ENCODE measurements around the gene GAB4. TPM values are rescaled to one million over a fixed set of nuclear protein-coding genes. Genes with fewer than 3 reads are reported as not detected.
"Not testable (repeated sequence)": the region's sequence is repeated elsewhere in the genome, so short reads cannot be mapped to it uniquely, and the experiment has no call there.

GAB4 gene
- polyA plus RNA-seq, 1 donor from 2014 or later, result not detected

DNA sequence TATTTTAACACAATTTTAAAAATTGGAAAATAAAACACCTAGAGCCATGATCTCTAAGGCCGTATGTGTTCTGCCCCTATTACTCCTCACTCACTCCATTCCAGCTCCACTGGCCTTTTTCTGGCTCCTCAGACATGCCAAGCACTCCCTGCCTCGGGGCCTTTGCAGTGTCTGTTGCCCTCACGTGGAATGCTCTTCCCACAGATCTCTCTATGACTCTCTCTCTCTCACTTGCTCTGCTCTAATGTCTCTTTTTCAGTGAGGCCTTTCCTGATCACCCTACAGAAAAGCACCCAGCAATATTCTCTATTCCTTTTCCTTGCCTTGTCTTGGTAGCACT is 6.0 kb upstream of the GAB4 start:
- H3K36me3 Mint-ChIP-seq, H3K27ac Mint-ChIP-seq: not testable (repeated sequence)
- H3K27me3 Mint-ChIP-seq, result peaks cover 20% of the 10 kb centered on the region

DNA sequence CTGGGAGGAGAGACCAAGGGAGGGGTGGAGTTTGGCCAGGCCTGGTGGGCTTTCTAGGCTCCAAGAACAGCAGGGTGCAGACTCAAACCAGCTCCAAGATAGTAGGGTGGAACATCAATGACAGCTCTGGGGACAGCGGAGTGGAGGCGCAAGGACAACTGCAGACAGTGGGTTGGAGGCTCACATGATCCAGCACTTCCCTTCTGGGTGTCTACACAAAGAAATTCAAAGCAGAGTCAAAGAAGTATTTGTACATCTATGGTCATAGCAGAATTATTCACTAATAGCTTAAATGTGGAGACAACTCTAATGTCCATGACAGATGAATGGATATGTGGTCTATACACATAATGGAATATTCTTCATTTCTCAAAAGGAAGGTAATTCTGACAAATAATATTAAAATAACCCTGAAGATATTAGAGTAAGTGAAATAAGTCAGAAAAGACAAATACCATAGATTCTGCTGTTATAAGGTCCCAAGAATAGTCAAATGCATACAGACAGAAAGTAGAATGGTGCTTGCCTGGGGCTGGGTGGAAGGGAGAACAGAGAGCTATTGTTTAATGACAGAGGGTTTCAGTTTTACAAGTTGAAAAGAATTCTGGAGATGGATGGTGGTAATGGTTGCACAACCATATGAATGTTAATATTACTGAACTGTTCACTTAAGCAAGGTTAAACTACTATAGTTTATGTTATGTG is 5.5 kb upstream of the GAB4 start:
- no peak overlapping the region for H3K4me3 Mint-ChIP-seq

More for the DNA sequence above, 6.0 kb upstream of the GAB4 start:
- H3K4me1 Mint-ChIP-seq, H3K9me3 Mint-ChIP-seq, H3K4me3 Mint-ChIP-seq: not testable (repeated sequence)

DNA sequence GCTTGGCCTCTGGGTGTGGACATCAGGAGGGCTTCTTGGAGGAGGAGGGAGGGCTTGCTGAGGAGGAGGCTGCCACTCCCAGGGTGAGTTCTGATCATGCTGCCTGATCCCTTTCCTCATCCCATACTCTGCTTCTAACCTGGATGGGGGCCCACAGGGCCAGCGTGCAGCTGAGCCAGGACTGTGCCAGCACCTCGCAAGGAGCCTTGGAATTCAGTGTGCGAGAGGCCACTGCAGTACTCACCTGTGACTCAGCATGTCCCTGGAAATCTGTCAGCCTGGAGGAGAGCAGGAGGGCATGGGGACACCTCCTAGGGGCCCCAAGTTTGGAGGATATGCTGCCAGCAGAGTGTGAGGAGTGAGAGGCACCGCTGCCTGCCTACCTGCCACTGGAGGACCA is 4.2 kb upstream of the GAB4 start:
- no peaks in the 10 kb centered on the region for H3K4me1 Mint-ChIP-seq
- H3K27ac Mint-ChIP-seq, result no peak overlapping the region
- H3K36me3 Mint-ChIP-seq, result no peaks in the 10 kb centered on the region
- H3K9me3 Mint-ChIP-seq, result peaks cover 0 to 2% (median 0%) of the 10 kb centered on the region in 3 donors
- H3K27me3 Mint-ChIP-seq, result peaks cover 26% of the 10 kb centered on the region
- no peak overlapping the region for H3K4me3 Mint-ChIP-seq

More for the DNA sequence above, 5.5 kb upstream of the GAB4 start:
- Mint-ChIP-seq H3K4me1 (no peaks in the 10 kb centered on the region), H3K27ac (no peak overlapping the region), H3K9me3 (peaks cover 0 to 2% (median 0%) of the 10 kb centered on the region in 3 donors), H3K36me3 (no peaks in the 10 kb centered on the region), H3K27me3 (peaks cover 20% of the 10 kb centered on the region)

DNA sequence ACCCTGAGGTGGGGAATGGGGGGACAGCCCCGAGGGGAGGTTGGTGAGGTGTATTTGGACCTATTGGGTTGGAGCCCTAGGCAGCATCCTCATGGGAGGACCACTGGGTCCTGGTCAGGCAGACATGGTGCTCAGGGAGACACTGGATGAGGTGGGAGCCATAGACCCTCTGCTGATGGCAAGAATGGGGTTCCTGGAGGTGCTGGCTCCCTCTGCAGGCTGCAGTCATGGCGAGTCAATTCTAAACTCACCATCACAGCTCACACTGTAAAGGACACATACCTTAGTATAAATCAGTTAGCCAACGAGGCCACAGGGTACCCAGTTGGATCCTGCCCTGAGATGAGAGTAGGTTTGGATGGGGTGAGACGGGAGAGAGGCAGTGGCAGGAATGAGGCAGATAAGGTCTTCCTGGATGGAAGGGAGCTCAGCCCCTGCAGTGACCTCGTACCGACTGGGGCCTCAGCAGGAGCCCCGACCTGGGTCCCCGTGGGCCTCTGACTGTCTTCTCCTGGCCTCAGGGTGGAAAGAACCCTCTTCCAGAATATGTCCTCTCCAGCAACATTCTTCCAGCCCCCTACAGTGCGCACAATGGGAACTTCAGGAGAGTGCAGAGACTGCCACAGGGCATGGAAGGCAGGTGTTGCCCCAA is 1.7 kb upstream of the GAB4 start:
- H3K27ac Mint-ChIP-seq, result no peak overlapping the region
- H3K4me1 Mint-ChIP-seq, result no peaks in the 10 kb centered on the region
- H3K27me3 Mint-ChIP-seq, result peaks cover 24% of the 10 kb centered on the region
- no peak overlapping the region for H3K4me3 Mint-ChIP-seq
- peaks cover 5% of the 10 kb centered on the region in 3 donors for H3K9me3 Mint-ChIP-seq
- H3K36me3 Mint-ChIP-seq, result no peaks in the 10 kb centered on the region

DNA sequence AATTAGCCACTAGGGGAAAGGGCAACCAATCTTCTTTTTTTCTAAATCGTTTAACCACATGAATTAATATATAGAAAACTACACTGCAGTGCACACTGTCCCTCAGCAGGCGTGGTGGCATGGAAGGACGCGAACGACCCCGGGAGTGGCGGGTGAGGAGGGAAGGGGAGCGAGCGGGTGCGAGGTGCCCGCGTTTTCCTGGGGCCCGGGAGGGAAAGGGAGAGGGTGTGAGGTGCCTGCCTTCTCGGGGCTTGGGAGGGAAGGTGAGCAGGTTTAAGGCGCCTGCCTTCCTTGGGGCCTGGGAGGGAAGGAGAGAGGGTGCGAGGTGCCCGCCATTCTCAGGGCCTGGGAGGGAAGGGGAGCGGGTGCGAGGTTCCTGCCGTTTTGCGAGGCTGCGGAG is 765 bp downstream of the GAB4 start:
- H3K4me1 Mint-ChIP-seq, result no peaks in the 10 kb centered on the region
- H3K27ac Mint-ChIP-seq, result no peak overlapping the region
- H3K36me3 Mint-ChIP-seq, result no peaks in the 10 kb centered on the region
- no peak overlapping the region for H3K4me3 Mint-ChIP-seq
- H3K9me3 Mint-ChIP-seq, result peaks cover 5 to 13% (median 5%) of the 10 kb centered on the region in 3 donors
- H3K27me3 Mint-ChIP-seq, result peaks cover 28% of the 10 kb centered on the region

DNA sequence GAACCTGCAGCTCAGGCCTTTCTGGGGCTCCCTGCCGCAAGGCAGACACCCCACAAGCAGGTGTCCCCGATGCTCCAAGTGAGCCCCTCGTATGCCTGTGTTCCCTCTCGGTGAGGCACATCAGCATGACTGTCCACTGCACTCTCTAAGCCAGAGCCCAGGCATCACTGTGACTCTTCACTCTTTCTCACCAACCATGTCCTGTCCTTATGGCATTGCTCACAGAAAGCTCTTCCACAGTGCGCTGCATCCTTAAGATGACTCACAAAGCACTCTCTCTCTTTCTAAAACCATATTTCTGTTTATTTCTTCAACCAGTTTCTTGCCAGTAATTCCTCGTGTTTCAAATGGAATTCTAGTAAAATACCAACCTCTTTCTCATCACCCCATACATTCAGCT is 18.1 kb downstream of the GAB4 start:
- no peaks in the 10 kb centered on the region for H3K36me3 Mint-ChIP-seq
- peaks cover 0 to 2% (median 0%) of the 10 kb centered on the region in 3 donors for H3K4me1 Mint-ChIP-seq
- no peaks in the 10 kb centered on the region for H3K27me3 Mint-ChIP-seq
- H3K27ac Mint-ChIP-seq, result no peak overlapping the region
- no peak overlapping the region for H3K4me3 Mint-ChIP-seq
- H3K9me3 Mint-ChIP-seq, result peaks cover 0 to 1% (median 0%) of the 10 kb centered on the region in 3 donors

DNA sequence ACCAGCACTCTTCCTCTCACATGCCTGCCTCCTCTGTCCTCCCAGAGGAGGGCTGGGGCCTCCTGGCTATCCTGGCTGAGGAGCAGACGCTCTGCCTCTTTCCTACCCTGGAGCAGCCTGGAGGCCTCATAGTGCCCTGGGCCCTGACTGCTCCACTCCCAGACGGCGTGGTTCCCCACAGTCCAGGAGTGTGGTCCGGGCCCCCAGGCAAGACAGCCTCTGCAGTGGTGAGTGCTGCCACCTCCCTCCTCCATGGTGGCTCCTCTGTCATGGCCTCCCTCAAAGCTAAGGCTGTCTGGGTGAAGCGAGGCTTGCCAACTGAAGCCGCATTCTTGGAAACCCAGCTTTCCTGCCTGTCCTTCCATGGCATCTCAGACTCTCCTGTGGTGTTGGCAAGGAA is 19.8 kb downstream of the GAB4 start:
- Mint-ChIP-seq H3K27me3 (no peaks in the 10 kb centered on the region), H3K4me3 (no peak overlapping the region), H3K27ac (no peak overlapping the region), H3K4me1 (peaks cover 0 to 2% (median 0%) of the 10 kb centered on the region in 3 donors), H3K36me3 (no peaks in the 10 kb centered on the region), H3K9me3 (peaks cover 0 to 13% (median 10%) of the 10 kb centered on the region in 3 donors)

DNA sequence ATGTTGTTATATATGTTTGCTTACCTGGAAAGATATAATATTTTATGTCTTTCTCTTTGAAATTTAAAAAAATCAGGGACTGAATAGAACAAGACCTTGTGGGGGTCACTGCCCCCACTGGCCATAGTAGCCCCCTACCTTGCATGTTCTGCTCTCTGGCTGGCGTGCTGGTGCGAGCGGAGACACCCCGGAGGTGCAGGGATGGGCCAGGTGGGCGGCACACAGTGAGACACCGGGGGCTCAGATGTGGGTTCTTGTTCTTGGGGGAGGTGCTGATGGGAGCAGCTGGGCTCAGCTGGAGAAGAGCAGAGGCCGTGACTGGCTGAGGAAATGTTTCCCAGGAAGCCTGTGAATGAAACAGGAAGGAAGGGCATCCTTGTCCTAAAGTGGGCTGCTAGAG is 20.2 kb downstream of the GAB4 start:
- Mint-ChIP-seq H3K4me1 (peaks cover 0 to 2% (median 0%) of the 10 kb centered on the region in 3 donors), H3K4me3 (no peak overlapping the region), H3K27me3 (no peaks in the 10 kb centered on the region), H3K9me3 (peaks cover 2 to 17% (median 12%) of the 10 kb centered on the region in 3 donors), H3K27ac (no peak overlapping the region), H3K36me3 (no peaks in the 10 kb centered on the region)

DNA sequence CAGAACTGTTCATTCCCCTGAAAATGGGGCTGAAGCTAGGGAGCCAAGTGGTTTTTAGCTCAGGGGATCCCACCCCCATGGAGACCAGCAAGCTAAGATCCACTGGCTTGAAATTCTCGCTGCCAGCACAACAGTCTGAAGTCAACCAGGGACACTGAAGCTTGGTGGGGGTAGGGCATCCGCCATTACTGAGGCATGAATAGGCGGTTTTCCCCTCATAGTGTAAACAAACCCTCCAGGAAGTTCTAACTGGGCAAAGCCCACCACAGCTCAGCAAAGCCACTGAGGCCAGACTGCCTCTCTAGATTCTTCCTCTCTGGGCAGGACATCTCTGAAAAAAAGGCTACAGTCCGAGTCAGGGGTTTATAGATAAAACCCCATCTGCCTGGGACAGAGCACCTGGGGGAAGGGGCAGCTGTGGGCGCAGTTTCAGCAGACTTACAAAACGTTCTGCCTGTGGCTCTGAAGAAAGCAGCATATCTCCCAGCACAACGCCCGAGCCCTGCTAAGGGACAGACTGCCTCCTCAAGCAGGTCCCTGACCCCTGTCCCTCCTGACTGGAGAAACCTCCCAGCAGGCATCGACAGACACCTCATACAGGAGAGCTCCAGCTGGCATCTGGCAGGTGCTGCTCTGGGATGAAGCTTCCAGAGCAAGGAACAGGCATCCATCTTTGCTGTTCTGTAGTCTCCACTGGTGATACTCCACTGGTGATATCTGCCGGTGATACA is 32.7 kb downstream of the GAB4 start:
- Mint-ChIP-seq H3K4me3 (no peak overlapping the region), H3K27me3 (peaks cover 23% of the 10 kb centered on the region), H3K4me1 (peaks cover 0 to 2% (median 0%) of the 10 kb centered on the region in 3 donors), H3K27ac (no peak overlapping the region), H3K9me3 (peaks cover 0 to 11% (median 3%) of the 10 kb centered on the region in 3 donors), H3K36me3 (no peaks in the 10 kb centered on the region)

DNA sequence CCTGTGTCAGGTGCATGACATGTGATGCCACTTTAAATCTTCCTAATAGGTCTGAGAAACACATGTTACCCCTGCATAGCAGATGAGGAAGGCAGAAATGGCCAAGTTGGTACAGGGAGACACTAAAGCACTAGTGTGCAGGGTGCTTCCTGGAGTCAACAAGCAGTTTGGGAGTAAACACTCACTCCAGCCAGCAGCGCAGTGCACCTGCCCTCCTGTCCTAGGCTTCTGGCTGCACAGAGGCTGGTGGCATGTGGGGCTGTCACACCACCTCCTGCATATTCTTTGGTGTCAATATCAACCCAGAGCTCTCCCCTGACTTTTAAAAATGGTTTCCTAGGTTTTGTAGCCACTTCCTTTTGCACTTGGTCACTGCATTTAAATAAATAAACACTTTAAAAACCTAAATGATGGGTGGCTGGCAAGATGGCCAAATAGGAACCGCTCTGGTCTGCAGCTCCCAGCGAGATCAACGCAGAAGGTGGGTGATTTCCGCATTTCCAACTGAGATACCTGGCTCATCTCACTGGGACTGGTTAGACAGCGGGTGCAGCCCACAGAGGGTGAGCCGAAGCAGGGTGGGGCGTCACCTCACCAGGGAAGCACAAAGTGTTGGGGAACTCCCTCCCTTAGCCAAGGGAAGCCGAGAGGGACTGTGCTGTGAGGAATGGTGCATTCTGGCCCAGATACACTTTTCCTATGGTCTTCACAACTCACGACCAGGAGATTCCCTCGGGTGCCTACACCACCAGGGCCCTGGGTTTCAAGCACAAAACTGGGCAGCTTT is 33.5 kb downstream of the GAB4 start:
- Mint-ChIP-seq H3K36me3 (no peaks in the 10 kb centered on the region), H3K4me3 (no peak overlapping the region), H3K27me3 (peaks cover 27% of the 10 kb centered on the region), H3K9me3 (peaks cover 0 to 6% (median 0%) of the 10 kb centered on the region in 3 donors), H3K4me1 (peaks cover 0 to 2% (median 0%) of the 10 kb centered on the region in 3 donors), H3K27ac (no peak overlapping the region)

DNA sequence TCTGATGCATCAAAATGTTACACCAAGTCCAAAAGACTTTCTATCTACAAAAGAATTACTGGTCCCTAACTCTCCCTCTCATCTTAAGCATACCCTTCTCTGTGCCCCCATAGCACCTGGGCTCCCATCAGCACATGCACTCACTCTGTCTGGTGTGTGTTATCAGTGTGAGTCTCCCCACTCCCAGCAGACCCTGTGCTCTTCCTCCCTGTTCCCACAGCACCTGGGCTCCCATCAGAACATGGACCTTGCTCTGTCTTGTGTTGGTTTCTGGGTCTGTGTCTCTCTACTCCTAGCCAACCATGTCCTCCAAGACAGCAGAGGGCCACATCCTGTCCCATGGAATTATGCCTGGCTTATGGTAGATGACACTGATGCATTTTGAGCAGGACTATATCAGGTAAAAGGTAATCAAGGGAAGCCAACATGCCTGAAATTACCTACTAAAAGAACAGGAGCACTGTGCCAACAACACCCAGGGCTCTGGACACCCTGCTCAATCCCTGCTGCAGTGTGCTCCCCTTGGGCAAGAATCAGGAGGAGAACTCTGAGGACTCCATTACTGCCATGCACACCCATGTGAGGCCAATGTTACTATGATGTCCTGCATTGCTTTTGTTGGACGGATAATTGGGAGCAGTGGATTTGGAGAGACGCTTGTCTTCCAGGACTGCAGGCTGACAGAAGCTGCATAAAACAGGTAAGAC is 34.3 kb downstream of the GAB4 start:
- Mint-ChIP-seq H3K4me3 (no peak overlapping the region), H3K27ac (no peak overlapping the region), H3K36me3 (no peaks in the 10 kb centered on the region), H3K27me3 (peaks cover 27% of the 10 kb centered on the region), H3K4me1 (peaks cover 0 to 2% (median 0%) of the 10 kb centered on the region in 3 donors), H3K9me3 (peaks cover 0 to 6% (median 0%) of the 10 kb centered on the region in 3 donors)

DNA sequence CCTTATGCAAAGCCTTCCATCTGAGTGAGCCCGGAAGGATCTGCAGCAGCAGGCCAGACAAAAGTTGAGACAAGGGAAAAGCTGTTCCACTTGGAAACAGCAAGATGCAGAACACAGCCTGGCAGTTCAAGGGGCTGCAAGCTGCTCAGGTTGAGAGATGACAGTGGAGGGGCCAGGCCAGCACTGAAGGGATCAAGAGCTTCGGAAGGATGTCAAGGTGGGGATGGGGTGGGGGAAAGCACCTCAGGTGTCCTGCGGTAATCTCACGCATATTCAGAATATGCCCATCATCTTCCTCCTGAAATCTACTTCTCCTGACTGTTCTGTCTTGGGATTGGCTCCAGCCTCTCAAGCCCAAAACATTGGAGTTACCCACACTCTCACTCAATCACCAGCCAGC is 35.7 kb downstream of the GAB4 start:
- Mint-ChIP-seq H3K4me1 (peaks cover 0 to 2% (median 0%) of the 10 kb centered on the region in 3 donors), H3K4me3 (no peak overlapping the region), H3K36me3 (no peaks in the 10 kb centered on the region), H3K27ac (no peak overlapping the region), H3K9me3 (peaks cover 0 to 4% (median 0%) of the 10 kb centered on the region in 3 donors), H3K27me3 (peaks cover 26% of the 10 kb centered on the region)

DNA sequence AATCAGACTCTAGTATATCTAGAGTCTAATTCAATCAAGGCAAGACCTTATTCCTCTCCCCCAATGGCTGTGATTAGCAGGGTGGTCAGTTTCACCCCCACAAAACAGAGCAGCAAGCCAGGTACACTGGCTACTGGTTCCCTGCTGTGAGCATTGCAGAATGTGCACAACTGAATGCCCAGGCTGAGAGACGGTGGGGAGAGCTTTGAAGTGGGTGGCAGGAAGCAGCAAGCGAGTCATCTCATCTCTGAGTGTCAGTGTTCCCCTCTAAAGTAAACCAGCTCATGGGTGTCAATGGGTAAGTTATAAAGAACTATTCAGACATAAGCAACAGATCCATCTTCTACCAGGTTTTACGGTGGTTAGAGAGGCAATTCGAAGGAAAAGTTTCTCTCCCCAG is 37.6 kb downstream of the GAB4 start:
- Mint-ChIP-seq H3K9me3 (peaks cover 0 to 2% (median 0%) of the 10 kb centered on the region in 3 donors), H3K4me1 (peaks cover 0 to 2% (median 0%) of the 10 kb centered on the region in 3 donors), H3K4me3 (no peak overlapping the region), H3K36me3 (no peaks in the 10 kb centered on the region), H3K27ac (no peak overlapping the region), H3K27me3 (peaks cover 20% of the 10 kb centered on the region)

All from IgD-negative memory B cell (primary cell).